RPMI7951 (cell line): ENCODE measurements around the gene HLA-DQA2. TPM values are rescaled to one million over a fixed set of nuclear protein-coding genes. Genes with fewer than 3 reads are reported as not detected.
"Not testable (repeated sequence)": the region's sequence is repeated elsewhere in the genome, so short reads cannot be mapped to it uniquely, and the experiment has no call there.

Experiments used
- DNase-seq: peaks from one replicate; pipeline ENCODE4 v3.0.0-alpha.2; 2012; ENCODE audit warnings: low read depth
- total RNA-seq: library from RNA; depleted of rRNA; stranded (reverse); fragments of >200 nt; shearing (Covaris generic); gene quantifications from 2 replicates; pipeline ENCODE4 v1.2.3, GENCODE V29; 2014; rRNA removed

HLA-DQA2 gene
- total RNA-seq = not detected in 2 replicates

DNA sequence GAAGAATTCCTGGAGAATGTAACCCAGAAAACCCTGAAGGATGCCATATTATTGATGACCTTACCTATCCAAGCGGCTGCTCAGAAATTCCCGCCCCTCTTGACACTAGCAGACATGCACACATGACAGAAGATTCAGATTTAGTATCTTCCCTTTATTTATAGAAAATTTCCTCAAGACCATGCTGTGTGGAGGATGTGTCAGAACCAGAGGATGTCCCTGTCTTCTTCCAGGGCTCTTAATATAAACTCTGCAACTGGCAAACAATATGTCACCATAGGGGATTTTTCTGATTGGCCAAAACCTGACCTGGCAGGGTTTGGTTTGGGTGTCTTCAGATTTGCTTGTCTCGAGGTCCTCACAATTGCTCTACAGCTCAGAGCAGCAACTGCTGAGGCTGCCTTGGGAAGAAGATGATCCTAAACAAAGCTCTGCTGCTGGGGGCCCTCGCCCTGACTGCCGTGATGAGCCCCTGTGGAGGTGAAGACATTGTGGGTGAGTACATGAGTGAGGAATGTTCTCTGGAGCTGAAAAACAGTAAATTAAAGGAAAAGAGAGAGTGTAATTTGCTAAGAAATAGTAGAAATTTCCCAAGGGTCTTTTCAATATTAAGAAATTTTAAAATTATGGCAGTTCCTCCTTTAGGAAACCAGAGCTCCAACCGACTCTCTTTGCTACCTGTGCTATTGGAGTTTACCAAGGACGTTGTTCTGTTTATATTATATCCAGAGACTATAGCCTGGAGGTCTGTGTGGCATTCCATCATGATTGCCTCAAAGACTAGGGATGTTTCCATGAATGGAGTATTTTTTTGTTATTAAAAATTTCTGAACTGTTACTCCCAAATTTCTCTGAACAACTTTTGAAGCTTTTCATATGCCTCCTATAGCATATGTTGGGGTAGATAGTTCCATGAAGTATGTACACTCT lies at the start of gene HLA-DQA2:
Gene HLA-DQA2, plus strand, starts transcription at position 361 of the 930 bp plus-strand sequence. Its CDS starts 53 bp downstream, at position 414.
- no peak for DNase-seq

DNA sequence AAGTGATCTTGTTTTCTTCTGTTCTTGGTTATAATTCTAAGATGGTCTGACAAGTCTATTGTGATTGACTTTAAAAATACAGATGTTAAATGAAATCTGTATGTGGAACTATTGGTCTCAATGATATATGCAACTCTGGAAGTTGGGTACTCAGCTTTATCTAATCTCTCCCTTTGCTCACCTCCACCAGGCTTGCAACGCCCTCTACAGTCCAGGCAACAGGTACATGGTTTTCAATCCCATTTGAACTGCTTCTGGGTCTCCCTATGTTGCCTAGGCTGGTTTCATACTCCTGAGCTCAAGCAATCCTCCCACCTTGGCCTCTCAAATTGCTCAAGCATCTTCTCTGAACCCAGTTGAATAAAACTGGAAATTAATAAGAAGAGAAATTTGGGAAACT lies 49.2 kb upstream of the HLA-DQA2 start:
- peak; percentile 14 for DNase-seq

DNA sequence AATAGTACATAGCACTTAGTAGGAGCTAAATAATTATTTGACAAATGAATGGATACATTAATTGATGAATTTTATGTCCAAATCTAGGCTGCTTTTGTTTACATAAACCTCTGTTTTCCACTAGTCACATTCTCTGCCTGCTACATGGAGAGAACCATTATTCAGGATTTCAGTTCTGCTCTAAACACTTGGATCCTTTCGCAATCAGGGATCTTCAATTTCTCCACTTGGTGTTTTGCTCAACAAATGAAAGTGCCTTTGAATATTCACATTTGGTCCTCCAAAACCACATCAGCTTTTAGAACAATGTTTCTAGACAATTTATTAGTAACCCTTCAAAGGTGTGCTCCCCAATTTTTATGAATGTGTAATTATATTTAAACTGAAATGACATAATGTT lies 44.2 kb upstream of the HLA-DQA2 start:
- DNase-seq = no peak

DNA sequence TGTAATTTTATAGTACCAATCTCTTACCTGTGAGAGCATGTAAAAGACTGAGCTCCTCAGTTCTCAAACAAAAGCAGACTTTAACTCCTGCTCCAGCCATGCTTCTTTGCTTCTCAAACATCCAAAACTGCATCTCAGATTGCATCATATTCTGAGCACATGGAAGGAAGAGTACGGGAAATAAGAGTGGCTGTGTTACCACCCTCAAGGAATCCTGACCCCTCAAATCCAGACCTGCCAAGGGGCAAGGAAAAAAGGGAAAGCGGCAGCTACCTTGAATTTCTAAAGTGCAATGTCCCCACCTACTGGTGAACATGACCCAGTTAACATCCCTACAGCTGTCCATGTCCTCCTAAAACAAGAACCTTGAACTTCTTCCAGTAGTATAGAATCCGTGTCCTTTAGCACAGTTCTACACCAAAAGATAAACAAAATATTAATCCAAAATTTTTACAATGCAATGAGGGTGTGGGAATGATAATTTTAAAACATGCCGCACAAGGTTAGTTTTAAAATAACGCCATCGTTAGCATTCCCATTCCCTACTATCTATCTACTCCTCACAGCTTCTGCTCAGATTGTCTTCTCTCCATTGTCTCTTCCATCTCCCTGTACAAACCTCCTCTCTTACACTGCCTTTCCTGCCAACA lies 40.7 kb upstream of the HLA-DQA2 start:
- DNase-seq = peak; percentile 54

DNA sequence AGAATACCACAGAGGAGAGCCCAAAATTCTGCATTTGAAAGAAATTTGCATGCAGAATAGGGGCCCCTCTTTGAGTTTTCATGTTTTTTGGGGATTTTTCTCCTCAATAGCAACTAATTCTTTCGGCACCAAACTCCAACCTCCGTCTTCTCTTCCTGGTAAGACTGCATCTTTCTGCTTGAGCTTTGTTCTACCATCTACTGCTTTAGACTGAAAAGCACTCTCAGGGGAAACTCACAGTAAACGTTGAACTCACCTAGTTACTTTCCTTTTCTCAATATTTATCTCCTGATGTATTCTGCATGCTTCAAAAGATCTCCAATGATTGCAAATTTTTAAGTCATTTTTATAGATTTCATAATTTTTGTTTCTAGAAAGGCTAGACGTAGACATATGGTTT lies 37.8 kb upstream of the HLA-DQA2 start:
- no peak for DNase-seq

DNA sequence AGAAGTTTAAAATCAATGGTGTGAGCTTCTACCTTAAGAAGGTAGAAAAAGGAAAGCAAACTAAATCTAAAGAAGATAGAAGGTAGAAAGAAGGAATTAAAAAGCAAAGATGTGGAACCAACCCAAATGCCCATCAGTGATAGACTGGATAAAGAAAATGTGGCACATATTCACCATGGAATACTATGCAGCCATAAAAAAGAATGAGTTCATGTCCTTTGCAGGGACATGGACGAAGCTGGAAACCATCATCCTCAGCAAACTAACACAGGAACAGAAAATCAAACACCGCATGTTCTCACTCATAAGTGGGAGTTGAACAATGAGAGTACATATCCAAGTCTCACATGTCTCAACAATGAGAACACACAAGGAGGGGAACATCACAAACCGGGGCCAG lies 36.0 kb upstream of the HLA-DQA2 start:
- not testable (repeated sequence) for DNase-seq

DNA sequence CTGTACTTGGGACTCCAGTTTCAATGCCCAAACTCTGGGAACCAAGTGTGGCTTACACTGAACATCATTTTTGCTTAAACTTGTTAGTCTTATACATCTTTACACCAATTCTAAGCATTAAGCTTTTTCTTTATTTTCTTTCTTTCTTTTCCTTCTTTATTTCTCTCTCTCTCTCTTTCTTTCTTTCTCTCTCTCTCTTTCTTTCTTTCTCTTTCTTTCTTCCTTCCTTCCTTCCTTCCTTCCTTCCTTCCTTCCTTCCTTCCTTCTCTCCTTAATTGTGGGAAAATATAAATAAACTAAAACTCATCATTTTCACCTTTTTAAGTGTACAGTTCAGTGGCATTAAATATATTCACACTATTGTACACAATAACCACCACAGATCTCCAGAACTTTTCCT lies 31.6 kb upstream of the HLA-DQA2 start:
- DNase-seq = no peak

DNA sequence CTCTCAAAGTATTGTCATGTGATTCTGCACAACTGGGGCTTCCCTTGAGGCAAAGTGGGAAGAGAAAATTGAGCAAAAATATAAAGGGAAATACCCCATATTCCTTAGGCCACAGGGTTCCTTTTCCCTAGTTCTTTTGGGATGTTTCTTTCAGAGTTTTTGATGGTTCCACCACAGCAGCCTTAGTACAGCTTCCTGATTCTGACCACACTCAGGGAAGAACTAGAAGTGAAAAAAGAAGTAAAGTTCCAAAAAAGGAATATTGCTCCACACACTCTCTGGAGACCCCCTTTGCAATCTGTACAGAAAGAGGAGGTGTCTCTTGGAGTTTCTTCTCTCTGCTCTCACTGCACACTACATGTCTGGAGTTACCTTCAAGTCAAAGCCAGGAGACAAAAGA lies 27.9 kb upstream of the HLA-DQA2 start:
- no peak for DNase-seq

DNA sequence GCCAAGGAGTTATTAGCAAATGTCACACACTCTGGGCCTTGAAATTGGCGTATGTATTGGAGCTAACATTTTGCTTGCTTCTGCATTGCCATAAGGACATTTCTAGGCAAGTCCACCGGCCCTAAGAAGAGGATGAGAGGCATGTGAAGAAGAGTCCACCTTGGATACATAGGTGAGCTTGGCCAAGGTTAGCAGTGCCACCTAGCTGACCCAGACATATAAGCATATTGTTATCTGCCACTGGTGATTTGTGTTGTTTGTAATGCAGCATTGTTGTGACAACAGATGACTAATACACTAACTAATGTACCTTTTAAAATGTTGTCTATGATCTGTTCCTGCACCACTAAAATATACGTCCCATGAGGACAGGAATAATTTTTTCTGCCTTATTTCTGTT lies 24.8 kb upstream of the HLA-DQA2 start:
- DNase-seq = no peak

DNA sequence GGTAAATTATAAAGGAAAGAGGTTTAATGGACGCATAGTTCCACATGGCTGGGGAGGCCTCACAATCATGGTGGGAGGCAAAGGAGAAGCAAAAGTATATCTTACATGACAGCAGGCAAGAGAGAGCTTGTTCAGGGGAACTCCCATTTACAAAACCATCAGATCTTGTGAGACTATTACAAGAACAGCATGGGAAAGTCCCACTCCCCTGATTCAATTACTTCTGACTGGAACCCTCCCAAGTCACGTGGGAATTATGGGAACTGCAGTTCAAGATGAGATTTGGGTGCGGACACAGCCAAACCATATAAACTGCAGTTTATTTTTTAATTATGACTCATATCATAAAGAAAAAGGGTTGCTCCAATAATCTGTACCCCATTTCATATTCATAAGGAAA lies 22.3 kb upstream of the HLA-DQA2 start:
- no peak for DNase-seq

DNA sequence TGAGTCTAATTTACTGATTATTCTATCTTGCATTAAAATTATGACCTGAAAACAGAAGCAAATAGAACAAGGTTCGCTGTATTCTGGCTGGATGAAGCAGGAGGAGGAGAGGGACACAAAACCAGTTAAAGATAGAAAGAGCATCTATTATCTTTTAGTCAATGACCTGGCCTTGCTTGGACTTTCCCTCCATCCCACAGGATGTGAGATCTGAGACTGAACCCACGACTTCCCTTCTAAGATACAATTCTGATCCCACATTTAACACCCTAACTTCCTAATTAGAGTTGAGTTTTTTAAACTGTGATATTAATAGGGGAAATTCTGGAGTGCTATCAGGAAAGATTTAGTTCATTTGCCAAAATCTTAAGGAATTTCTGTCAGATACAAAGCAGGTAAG lies 3.1 kb upstream of the HLA-DQA2 start:
- DNase-seq = no peak

DNA sequence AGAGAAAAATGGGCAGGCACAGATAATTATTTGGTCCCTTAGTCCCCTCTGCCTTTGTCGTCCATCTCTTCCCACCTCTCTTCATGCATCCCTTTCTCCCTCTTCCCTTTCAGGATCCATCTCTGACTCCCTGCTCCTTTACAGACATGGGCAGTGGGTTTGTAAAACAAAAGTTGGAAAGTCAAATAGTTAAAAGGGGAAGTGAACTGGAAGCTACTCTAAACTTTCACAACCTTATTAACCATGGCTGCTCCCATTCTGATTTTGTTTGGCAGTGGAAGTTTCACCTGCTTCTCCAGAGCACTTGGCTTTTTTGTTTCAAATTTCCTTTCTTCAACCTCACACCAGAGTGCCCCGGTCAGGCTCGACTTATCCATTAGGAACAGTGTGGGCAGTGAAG lies 1.2 kb downstream of the HLA-DQA2 start:
- DNase-seq = no peak

DNA sequence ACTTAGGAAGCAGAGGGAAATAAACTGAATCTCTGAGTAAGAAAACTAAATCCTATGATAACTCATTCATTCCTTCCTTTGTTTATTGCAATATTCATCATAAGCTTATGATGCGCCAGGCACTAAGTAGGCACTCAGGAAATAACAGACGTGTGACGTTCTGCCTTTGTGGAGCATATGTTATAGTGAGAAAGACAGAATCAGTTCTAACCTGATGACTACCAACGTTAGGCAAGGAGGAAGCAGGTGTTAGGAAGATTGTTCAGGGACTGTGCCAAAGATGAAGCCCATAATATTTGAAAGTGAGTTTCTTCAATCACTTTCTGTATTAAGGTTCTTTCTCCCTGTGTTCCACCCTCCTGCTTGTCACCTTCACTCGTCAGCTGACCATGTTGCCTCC lies 3.6 kb downstream of the HLA-DQA2 start:
- DNase-seq = no peak

DNA sequence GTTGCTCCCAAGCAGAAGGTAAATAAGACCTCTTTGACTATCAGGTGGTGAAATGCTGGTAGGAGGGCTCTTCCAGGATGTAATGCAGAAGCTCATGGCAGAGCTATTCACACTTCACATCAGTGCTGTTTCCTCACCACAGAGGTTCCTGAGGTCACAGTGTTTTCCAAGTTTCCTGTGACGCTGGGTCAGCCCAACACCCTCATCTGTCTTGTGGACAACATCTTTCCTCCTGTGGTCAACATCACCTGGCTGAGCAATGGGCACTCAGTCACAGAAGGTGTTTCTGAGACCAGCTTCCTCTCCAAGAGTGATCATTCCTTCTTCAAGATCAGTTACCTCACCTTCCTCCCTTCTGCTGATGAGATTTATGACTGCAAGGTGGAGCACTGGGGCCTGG lies 4.5 kb downstream of the HLA-DQA2 start:
- not testable (repeated sequence) for DNase-seq

DNA sequence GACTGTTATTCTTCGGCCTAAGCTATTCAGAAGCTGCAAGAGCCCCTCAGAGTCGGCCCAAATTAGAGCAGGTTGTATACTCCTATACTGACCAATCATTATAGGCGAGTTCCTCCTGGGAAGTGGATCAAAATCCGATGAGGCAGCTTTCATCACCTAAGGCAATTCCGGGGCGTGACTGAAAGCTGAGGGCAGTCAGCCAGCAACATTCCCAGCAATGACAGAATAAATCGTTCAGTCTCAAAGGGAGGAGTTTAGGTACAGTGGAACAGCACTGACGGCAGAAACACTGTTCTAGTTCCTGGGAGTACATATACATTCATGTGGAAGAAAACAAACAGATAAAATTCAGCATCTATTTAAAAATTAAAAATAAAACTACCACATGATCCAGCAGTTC lies 11.4 kb downstream of the HLA-DQA2 start:
- DNase-seq = peak; percentile 61

DNA sequence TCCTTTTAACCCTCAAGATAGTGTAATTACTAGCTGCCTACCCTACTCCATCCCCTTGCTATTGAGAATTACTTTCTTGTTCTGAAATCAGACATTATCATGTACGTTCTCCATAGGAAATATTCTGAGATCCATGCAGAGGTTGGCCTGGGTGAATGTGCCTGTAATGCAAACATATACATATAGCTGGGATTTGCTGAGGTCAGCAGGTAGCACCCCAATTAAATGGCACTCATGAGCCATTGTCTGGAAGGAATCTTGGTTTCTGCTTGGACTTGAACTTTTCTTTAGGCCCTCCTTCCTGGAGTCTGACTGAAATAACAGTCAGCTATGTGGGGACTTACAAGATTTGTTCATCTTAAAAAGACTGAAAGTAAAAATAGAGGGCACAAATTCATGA lies 18.5 kb downstream of the HLA-DQA2 start:
- no peak for DNase-seq

DNA sequence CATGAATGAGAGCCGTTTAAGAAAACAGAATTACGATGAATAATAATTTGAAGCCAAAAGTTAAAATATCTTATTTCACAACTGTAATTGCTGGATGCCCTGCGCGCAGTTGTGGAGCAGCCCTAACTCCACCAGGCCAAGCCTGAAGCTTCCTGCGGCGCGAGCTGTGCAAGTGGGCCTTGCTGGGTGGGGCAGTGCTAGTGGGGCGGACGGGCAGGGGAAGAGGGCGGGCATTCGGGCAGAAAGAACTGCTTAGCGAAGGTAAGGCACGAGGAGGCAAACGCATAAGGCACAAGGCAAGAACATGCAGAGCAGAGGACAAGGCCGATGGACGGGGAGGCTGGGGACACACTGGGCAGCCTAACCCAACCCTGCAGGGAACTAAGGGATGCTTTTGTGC lies 19.9 kb downstream of the HLA-DQA2 start:
- DNase-seq = no peak

DNA sequence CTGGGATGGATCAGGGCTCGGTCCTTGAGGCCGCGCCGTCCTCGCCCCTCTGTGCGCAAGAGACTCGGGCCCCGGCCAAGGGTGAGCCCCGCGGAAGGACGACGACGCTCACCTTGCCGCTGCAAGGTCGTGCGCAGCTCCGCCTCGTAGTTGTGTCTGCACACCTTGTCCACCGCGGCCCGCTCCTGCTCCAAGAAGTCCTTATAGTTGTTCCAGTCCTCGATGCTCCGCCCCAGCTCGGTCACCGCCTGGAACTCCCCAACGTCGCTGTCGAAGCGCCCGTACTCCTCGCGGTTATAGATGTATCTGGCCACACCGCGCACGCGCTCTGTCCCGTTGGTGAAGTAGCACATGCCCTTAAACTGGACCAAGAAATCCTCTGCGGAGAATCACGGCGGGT lies 20.4 kb downstream of the HLA-DQA2 start:
- no peak for DNase-seq

DNA sequence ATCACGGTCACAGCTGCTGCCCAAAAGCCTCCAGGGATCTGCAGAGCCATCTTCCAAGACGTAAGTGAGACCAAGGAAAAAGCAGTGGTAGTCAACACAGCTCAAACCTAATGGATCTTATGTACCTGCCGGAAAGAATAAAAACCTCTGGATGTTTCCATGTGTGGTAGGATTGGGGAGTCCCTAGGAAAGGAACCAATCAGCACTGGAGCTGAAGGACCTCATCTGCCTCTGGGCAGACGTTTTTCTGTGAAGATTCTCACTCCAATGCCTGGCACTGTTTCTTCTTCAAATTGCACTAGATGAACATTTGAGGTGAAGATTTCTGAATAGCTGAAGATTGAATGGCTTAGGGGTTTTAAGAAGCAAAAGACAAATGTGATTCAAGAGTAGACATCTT lies 22.2 kb downstream of the HLA-DQA2 start, which contains the start of gene HLA-DQB2:
Gene HLA-DQB2, minus strand, starts transcription at position 112 of the 400 bp plus-strand sequence. Its CDS starts 62 bp downstream, at position 50.
- DNase-seq = no peak

DNA sequence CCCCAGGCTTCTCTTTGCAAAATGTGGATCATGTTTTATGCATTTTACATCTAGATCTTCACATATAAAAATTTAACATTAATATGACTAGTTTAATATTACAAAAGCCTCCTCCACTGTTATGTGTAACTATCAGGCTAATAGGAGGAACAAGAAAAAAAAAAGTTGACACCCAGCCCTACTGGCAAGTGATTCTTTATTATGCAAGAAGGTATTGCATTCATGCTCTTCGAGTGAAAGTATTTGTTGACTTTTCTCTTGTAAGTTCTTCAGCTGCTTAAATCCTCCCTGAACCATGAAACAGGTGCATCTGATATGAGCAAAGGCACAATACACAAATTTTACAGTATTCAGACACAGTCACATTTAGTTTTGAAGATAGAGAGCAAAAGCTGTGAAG lies 22.9 kb downstream of the HLA-DQA2 start:
- DNase-seq = no peak

DNA sequence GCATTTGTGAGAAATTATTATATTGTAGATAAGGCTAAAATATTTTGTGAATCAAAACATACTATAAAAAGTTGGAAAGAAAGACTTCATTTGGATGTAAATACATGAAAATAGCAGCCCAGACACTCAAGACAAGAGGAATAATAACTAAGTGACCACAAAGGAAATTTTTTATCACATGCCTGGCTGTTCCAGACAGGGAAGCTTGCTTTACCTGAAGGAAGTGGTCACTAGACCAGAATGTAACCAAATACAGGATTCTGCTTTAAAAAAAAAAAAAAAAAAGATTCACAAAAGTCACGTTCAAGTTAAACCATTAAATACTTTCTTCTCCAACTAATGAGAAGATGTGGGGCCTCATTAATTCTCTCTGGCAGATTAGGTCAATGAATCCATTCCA lies 31.5 kb downstream of the HLA-DQA2 start:
- DNase-seq = no peak

DNA sequence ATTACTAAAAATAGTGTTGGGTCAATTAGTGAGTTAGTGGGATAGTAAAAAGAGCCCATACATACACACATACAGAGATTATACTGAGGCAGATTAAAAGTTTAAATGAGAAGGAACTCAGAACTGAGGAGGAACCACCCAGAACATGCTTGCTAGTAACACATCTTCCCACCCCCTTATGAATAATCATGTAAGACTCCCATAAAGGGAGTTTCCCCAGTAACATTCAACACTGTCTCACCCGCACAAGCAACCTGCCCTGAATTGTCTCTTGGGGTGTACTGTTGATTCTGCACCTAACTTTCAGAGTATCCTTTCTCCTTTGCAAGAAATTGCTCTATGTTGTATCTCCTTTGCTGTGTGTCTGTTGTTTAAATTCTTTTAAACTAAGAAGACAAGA lies 33.2 kb downstream of the HLA-DQA2 start:
- DNase-seq = no peak

DNA sequence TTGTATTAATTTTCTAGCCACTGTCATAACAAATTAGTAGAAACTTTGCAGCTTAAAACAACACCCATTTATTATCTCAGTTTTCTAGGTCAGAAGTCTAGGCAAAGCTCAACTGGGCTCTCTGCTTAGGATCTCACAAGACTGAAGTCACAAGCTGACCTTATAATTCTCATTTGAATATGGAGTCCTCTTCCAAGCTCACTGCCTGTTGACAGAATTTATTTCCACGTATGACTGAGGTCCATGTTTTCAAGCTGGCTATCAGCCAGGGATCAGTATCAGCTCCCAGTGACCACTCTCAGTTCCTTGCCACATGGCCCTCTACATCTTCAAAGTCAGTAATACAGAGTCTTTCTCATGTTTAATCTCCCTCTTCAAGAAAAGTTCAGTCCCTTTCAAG lies 33.9 kb downstream of the HLA-DQA2 start:
- no peak for DNase-seq
